ENCODE data around the gene PDP2.

PDP2 gene

DNA sequence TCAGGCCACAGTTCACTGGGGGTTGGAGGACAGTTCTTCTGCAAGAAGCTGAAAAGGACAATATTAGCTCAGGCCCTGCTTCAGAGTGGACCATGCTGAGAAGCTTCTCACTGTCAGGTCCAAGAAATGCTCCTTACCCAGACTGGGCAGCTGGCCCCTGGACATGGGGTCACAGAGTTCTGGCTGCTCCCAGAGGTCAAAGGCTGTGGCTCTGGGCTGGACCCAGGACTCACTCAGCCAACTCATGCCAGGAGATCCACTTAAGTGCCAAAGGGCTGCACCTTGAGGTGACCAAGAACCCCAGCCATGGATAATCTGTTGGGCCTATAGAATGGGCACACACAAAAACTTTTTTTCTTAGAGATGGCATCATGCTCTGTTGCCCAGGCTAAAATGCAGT is 59.1 kb downstream of the PDP2 start:
- no peak for DNase-seq

DNA sequence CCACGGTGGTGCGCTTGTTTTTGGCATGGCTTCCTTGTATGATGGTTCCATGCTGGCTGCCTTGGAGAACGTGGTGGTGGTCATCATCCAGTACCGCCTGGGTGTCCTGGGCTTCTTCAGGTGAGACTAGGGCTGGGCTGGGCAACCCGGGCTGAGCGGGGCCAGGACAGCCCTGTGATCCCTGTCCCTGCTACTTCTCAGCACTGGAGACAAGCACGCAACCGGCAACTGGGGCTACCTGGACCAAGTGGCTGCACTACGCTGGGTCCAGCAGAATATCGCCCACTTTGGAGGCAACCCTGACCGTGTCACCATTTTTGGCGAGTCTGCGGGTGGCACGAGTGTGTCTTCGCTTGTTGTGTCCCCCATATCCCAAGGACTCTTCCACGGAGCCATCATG is 59.9 kb downstream of the PDP2 start:
- no peak for DNase-seq

Data from NCI-H2029 (cell line).